GM12891 (cell line): Measurements from ENCODE around the gene COMMD10.

Experiments used
- DNase-seq: peaks from one replicate; pipeline ENCODE4 v3.0.0; 2011; ENCODE audit warnings: low spot score; ENCODE audit not compliant: insufficient read length
- FAIRE-seq: peaks from 2 replicates; lab custom pipeline; 2011; peaks lifted over from hg19 to GRCh38; lab: Jason Lieb, UNC
- SPI1 ChIP-seq: IDR thresholded peaks from 2 replicates; pipeline ENCODE4 v1.6.1; 2011; ENCODE audit warnings: low read depth, low read length, control low read depth
- TAF1 ChIP-seq: IDR thresholded peaks from 2 replicates; pipeline ENCODE4 v1.6.1; 2011; ENCODE audit warnings: low read depth, low read length, control low read depth

Gene COMMD10

GRCh38 chr5:116340799-116341198, 256.0 kb downstream of the COMMD10 start:
- FAIRE-seq = no peak
- DNase-seq = no peak
- TF ChIP-seq TAF1 (no peak), SPI1 (0 out of 2 replicates have a peak, but pooled peaks have one; percentile 17)
